A673 (cell line): Measurements from ENCODE around the gene KRT86.

Source experiments
- CTCF ChIP-seq: fragments of 300-800, 200-600 bp; sonication (generic); conservative IDR thresholded peaks from 2 replicates; pipeline ENCODE4 v1.5.1; 2017; ENCODE audit warnings: low read depth, mild to moderate bottlenecking, antibody characterized with exemption, low read length, moderate library complexity, mixed read lengths
- EZH2 ChIP-seq: fragments of 200-600 bp; sonication (generic); IDR thresholded peaks from 2 replicates; pipeline ENCODE4 v1.6.1; 2017; ENCODE audit warnings: borderline replicate concordance, low read depth, mild to moderate bottlenecking, mixed read lengths, antibody characterized with exemption, low read length; ENCODE audit not compliant: poor library complexity, severe bottlenecking

DNA sequence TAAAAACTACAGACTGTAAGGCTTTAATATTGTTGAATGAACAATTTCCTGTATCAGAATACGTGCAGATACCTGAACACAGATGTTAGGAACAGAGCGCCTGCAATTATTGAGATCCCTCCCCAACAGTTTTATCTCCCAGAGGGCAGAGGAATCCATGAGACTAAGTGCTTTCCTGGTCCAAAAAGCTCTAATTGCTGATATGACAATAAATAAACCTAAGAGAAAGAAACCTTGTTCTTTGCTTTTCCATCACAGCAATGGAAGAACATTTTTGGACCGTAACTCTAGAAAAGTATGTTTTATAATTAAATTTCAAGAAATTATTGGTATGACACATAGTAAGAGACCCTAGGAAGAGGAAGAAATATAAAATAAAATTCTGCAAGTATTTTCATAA lies 59.7 kb downstream of the KRT86 start:
- TF ChIP-seq CTCF (no peak), EZH2 (no peak)
